IMR-90 (cell line): ENCODE data around the gene VOPP1.

Experiments used
- BHLHE40 ChIP-seq: fragments of 150-350 bp; IDR thresholded peaks from 2 replicates; pipeline ENCODE4 v1.6.1; 2016; ENCODE audit warnings: mild to moderate bottlenecking, low read depth, low read length
- CEBPB ChIP-seq: IDR thresholded peaks from 2 replicates; pipeline ENCODE4 v1.6.1; 2012; ENCODE audit warnings: low read depth, low read length, improper control_type of control experiment
- CHD1 ChIP-seq: IDR thresholded peaks from 2 replicates; pipeline ENCODE4 v1.6.1; 2012; ENCODE audit warnings: low read depth, low read length, improper control_type of control experiment
- FOS ChIP-seq: fragments of 150-350 bp; IDR thresholded peaks from 2 replicates; pipeline ENCODE4 v1.6.1; 2016; ENCODE audit warnings: low read depth, low read length
- MAFK ChIP-seq: IDR thresholded peaks from 2 replicates; pipeline ENCODE4 v1.6.1; 2012; ENCODE audit warnings: low read depth, low read length, improper control_type of control experiment
- MXI1 ChIP-seq: IDR thresholded peaks from 2 replicates; pipeline ENCODE4 v1.6.1; 2012; ENCODE audit warnings: low read depth, mild to moderate bottlenecking, low read length, moderate library complexity, borderline replicate concordance
- POLR2A ChIP-seq: IDR thresholded peaks from 2 replicates; pipeline ENCODE4 v1.6.1; 2012; ENCODE audit warnings: mild to moderate bottlenecking, low read depth, low read length
- TF ChIP-seq, protein P1 (sequence below): conservative IDR thresholded peaks from 2 replicates; pipeline ENCODE4 v1.5.1; 2012; ENCODE audit warnings: mild to moderate bottlenecking, low read depth, low read length, improper control_type of control experiment

DNA sequence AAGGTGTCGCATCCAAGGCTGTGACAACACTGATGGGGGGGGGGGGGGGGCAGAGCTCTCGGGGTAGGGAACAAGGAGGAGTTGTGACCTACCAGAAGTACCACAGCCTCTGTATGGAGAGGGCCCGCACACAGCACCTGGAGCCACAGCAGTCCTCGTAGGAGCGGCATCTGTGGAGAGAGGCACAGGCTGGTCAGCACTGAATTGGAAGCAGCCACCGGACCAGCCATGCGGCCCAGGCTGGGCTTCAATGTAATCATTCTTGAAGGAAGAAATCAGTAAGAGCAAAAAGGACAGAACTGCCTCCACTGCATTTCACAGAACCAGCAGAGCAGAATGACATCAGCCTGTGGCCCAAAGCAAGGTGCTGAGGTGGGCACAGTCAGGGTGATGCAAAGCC lies 74.8 kb downstream of the VOPP1 start:
- TF ChIP-seq POLR2A (no peak), CHD1 (no peak), CEBPB (no peak), BHLHE40 (no peak), MXI1 (no peak), MAFK (no peak), FOS (no peak)
- TF ChIP-seq, protein P1, sequence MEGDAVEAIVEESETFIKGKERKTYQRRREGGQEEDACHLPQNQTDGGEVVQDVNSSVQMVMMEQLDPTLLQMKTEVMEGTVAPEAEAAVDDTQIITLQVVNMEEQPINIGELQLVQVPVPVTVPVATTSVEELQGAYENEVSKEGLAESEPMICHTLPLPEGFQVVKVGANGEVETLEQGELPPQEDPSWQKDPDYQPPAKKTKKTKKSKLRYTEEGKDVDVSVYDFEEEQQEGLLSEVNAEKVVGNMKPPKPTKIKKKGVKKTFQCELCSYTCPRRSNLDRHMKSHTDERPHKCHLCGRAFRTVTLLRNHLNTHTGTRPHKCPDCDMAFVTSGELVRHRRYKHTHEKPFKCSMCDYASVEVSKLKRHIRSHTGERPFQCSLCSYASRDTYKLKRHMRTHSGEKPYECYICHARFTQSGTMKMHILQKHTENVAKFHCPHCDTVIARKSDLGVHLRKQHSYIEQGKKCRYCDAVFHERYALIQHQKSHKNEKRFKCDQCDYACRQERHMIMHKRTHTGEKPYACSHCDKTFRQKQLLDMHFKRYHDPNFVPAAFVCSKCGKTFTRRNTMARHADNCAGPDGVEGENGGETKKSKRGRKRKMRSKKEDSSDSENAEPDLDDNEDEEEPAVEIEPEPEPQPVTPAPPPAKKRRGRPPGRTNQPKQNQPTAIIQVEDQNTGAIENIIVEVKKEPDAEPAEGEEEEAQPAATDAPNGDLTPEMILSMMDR = no peak
